ENCODE results near the gene GPS2.

- no peak for TF ChIP-seq RFX5 (IDR thresholded peaks at IDR 0.05; ENCODE audit: low read depth, low read length)
- TF ChIP-seq POLR2A (IDR thresholded peaks at IDR 0.05; ENCODE audit: low read depth, low read length), result no peak
- TF ChIP-seq, protein P1, sequence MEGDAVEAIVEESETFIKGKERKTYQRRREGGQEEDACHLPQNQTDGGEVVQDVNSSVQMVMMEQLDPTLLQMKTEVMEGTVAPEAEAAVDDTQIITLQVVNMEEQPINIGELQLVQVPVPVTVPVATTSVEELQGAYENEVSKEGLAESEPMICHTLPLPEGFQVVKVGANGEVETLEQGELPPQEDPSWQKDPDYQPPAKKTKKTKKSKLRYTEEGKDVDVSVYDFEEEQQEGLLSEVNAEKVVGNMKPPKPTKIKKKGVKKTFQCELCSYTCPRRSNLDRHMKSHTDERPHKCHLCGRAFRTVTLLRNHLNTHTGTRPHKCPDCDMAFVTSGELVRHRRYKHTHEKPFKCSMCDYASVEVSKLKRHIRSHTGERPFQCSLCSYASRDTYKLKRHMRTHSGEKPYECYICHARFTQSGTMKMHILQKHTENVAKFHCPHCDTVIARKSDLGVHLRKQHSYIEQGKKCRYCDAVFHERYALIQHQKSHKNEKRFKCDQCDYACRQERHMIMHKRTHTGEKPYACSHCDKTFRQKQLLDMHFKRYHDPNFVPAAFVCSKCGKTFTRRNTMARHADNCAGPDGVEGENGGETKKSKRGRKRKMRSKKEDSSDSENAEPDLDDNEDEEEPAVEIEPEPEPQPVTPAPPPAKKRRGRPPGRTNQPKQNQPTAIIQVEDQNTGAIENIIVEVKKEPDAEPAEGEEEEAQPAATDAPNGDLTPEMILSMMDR (IDR thresholded peaks at IDR 0.05 in 2 of 3, conservative IDR thresholded peaks at IDR 0.05 in 1 of 3; ENCODE audit: control insufficient read depth in 2 of 3, extremely low read depth in 1 of 3, insufficient read depth in 1 of 3, low read depth in 3 of 3, low read length in 3 of 3), result no peak
- no peak for TF ChIP-seq IRF4 (IDR thresholded peaks at IDR 0.05; ENCODE audit: low read depth, low read length)
Measured at GRCh38 chr17:7279448-7279847, 35.7 kb downstream of the GPS2 start.

All from GM12878 (cell line).